Measurements from ENCODE around the gene RIMS4. TPM values are rescaled to one million over a fixed set of nuclear protein-coding genes. Genes with fewer than 3 reads are reported as not detected.

RIMS4 gene
- total and polyA plus RNA-seq, 9 of the 15 experiments (the other 6 are each of a cell fraction or from before 2014, with no cell fraction given) = 0.04 TPM; not detected in 8

GRCh38 chr20:44843876-44844275 lies 33.5 kb upstream of the RIMS4 start:
- H3K9ac ChIP-seq (ENCODE audit: insufficient read depth in 1 of 2, low read depth in 2 of 2, low read length in 2 of 2) = no peak overlapping the region
- no peaks in the 10 kb centered on the region for H3K36me3 ChIP-seq (ENCODE audit: control insufficient read depth, insufficient read depth, low read length)
- H3K9me1 ChIP-seq (ENCODE audit: control insufficient read depth, insufficient read depth, low read length) = no peaks in the 10 kb centered on the region
- in situ Hi-C loops (cut with MboI) (no loop called here), intact Hi-C loops (cut with micrococcal nuclease) (no loop called here)
- H3K9me3 ChIP-seq (replicated peaks; ENCODE audit: control insufficient read depth, insufficient read depth, low read depth, low read length) = no peaks in the 10 kb centered on the region
- no peak for FAIRE-seq
- CTCF ChIA-PET (ENCODE audit: low intra/inter-chr PET ratio) = no interaction called here
- no peak overlapping the region for H3K4me2 ChIP-seq (ENCODE audit: insufficient read depth, low read length)
- H3K79me2 ChIP-seq (ENCODE audit: control insufficient read depth, insufficient read depth, low read length) = no peaks in the 10 kb centered on the region
- H3K27ac ChIP-seq (ENCODE audit: extremely low read depth, low read depth, low read length) = no peak overlapping the region
- TF ChIP-seq ZNF124 (CRISPR knock-in tag; IDR thresholded peaks at IDR 0.05) (no peak), ZNF518B (CRISPR knock-in tag; IDR thresholded peaks at IDR 0.05) (no peak), ARID1B (IDR thresholded peaks at IDR 0.05) (no peak), NFIC (IDR thresholded peaks at IDR 0.05) (no peak), MAFF (IDR thresholded peaks at IDR 0.05; ENCODE audit: low read length) (no peak), MECOM (CRISPR knock-in tag; IDR thresholded peaks at IDR 0.05) (no peak), NR2C2 (CRISPR knock-in tag; IDR thresholded peaks at IDR 0.05) (no peak), NR2C2 (tag; IDR thresholded peaks at IDR 0.05) (no peak), ZNF511 (CRISPR knock-in tag; IDR thresholded peaks at IDR 0.05) (no peak), HDAC2 (IDR thresholded peaks at IDR 0.05) (no peak), PRMT5 (CRISPR knock-in tag; IDR thresholded peaks at IDR 0.05) (no peak), TRIM24 (IDR thresholded peaks at IDR 0.05) (no peak), NFE2L1 (tag; IDR thresholded peaks at IDR 0.05; ENCODE audit: borderline replicate concordance, low read depth) (no peak), ZBTB5 (IDR thresholded peaks at IDR 0.05) (no peak)
- no peaks in the 10 kb centered on the region for H3K4me1 ChIP-seq (replicated peaks in 1 of 2; ENCODE audit: control insufficient read depth in 2 of 2, insufficient read depth in 2 of 2, low read length in 2 of 2)
- no peak for ATAC-seq
- no TSS peak for BruUV-seq (replicated peaks)
- no peaks in the 10 kb centered on the region for H4K20me1 ChIP-seq (replicated peaks; ENCODE audit: control insufficient read depth, insufficient read depth, low read length)
- H3K4me3 ChIP-seq = no peak overlapping the region
- no peak overlapping the region for H2AFZ ChIP-seq (ENCODE audit: low read depth, low read length)
- DNase-seq (ENCODE audit: extremely low read depth in 1 of 4, low spot score in 3 of 4) = no peak
- WGBS (ENCODE audit: insufficient coverage, low coverage, missing lambda C conversion rate) = 1% methylated on average over 5 of the region's 5 CpGs
- H3K27me3 ChIP-seq (ENCODE audit: control insufficient read depth in 2 of 2, insufficient read depth in 2 of 2, low read length in 2 of 2) = peaks cover 23 to 40% of the 10 kb centered on the region in 2 experiments; a peak in 4 of 5 replicates
- POLR2A ChIA-PET = no interaction called here
